Measurements from ENCODE around the gene ECE2.
A peak's percentile ranks its signal among the peaks of the same experiment; 100 is the strongest.

ECE2 gene

DNA sequence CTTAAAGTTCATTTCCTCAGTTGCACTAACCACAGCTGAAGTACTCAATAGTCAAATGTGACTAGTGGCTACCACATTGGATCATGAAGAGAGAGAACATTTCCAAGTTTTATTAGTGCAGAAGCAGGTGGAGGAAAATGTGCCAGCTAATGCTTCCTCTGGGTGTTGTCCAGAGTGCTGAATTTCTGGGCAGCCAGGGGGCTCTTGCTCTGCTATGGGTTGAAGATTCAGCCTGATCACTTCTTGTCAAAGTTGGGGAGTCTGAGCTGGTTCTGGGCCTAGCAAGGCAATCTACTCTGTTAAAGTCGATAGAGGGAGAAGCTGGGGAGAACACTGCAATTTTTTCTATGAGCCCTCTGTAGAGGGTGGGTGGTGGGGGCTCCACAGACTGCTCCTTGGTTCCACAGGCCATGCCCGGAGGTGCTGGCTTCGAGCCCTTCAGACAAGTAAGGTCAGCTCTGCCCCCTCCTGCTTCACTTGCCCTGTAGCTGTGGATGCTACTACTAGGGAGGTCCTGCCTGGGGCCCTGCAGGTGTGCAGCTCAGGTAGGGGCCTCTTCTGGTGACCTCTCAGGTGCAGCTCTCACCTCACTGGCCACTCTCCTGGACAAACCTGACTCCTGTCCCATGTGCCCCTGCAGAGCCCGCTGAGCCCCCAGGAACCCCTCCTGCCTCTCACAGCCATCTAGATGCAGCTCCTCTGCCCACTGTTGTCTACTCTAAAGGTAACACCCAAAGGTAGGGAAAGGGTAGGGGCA is 35.3 kb upstream of the ECE2 start:
- DNase-seq (ENCODE audit: extremely low read depth in 1 of 2, low read depth in 1 of 2): no peak

DNA sequence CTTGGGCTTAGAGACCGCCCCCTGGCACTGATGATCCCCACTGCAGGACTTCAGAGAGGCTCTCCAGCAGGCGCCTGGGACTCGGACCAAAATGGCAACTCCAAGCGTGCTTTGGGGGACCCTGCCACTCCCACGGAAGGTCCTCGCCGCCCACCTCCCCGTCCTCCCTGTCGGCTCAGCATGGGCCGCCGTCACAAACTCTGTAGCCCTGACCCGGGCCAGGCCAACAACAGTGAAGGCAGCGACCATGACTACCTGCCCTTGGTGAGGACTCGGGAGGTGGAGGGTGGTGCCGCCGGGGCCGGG is 34.7 kb upstream of the ECE2 start:
- no peak for DNase-seq (ENCODE audit: extremely low read depth in 1 of 2, low read depth in 1 of 2)

DNA sequence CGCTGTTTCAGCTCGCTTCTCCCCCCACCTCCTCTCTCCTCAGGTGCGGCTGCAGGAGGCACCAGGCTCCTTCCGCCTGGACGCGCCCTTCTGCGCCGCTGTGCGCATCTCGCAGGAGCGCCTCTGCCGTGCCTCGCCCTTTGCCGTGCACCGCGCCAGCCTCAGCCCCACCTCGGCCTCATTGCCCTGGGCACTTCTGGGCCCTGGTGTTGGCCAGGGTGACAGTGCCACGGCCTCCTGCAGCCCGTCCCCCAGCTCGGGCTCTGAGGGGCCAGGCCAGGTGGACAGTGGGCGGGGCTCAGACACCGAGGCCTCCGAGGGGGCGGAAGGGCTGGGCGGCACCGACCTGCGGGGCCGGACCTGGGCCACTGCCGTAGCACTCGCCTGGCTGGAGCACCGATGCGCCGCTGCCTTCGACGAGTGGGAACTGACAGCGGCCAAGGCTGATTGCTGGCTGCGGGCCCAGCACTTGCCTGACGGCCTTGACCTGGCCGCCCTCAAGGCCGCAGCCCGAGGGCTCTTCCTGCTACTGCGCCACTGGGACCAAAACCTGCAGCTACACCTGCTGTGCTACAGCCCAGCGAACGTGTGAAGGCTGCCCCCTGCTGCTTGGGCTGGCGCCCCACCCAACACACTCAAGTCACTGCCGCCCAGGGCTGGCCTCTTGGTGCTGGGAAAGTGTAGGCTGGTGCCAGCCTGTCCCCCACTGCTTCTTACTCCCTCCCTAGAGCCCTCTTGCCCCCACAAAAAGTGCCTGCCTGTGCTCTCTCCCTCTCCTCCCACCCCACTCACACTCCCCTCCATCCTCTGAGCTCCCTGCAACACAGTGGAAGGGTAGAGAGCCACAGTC is 34.1 kb upstream of the ECE2 start:
- no peak for DNase-seq (ENCODE audit: extremely low read depth in 1 of 2, low read depth in 1 of 2)

DNA sequence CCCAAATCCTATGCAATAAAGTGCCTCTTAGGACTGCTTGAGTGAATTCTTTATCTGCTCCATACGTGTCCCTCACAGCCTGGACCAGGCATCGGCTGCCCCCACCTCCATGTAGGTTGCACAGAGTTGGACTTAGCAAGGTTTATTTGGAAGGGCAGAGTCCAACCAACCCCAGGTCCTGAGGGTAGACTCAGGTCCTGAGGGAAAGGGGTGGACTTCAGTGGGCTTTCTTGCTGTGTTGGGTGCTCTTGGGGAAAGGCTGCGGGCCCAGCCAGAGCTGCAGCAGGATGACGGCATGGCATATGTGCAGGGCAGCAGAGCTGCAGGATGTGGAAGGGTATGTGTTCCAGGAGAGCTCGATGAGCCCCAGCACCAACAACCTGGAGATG is 33.5 kb upstream of the ECE2 start:
- DNase-seq (ENCODE audit: extremely low read depth in 1 of 2, low read depth in 1 of 2): no peak

DNA sequence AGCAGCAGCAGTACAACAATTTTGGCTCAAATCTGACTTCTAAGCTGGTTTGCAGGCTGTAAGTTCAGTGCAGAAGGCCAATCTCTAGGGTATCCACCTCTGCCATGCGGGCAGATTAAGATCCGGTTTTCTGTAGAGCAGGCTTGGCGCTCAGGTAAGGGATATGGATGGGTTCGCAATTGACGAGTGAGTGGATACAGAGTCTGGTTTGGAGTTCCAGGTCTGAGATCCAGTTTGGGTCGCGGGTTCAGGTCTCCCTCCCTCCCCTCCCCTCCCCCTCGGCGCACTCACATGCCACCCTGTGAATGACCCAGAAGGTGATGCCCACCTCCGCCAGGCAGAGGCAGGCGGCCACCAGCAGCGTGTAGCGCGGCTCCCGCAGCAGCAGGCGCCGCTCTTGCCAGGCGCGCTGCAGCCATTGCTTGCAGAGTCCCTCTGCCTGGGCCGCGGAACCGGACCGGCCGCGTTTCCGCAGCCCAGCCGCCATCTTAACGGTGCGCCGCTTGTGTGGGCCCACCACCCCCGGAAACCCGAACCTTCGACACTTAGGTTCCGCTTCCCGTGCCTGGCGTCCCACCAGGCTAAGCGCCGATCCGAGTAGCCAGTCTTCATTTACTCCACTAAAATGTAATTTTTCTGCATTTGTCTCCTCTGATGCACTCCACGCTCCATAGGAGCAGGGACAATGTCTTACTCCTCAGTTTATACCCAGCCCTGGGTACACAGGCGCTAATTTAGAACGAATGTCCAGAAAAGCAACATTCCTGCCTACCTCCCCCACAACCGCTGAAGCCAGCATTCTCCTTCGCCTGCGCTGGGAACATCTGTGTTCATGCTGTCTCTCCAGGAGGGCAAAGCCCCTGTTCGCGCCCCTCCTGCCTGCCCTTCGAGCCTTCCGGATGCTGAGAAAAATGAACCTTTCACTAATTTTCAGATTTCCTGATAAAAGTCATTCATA is 27.1 kb upstream of the ECE2 start, which contains the start of gene ALG3:
Gene ALG3, minus strand, starts transcription at position 509 of the 958 bp plus-strand sequence. Its CDS starts 22 bp downstream, at position 487.
- peak; percentile 70 to 76 for DNase-seq (ENCODE audit: extremely low read depth in 1 of 2, low read depth in 1 of 2)

DNA sequence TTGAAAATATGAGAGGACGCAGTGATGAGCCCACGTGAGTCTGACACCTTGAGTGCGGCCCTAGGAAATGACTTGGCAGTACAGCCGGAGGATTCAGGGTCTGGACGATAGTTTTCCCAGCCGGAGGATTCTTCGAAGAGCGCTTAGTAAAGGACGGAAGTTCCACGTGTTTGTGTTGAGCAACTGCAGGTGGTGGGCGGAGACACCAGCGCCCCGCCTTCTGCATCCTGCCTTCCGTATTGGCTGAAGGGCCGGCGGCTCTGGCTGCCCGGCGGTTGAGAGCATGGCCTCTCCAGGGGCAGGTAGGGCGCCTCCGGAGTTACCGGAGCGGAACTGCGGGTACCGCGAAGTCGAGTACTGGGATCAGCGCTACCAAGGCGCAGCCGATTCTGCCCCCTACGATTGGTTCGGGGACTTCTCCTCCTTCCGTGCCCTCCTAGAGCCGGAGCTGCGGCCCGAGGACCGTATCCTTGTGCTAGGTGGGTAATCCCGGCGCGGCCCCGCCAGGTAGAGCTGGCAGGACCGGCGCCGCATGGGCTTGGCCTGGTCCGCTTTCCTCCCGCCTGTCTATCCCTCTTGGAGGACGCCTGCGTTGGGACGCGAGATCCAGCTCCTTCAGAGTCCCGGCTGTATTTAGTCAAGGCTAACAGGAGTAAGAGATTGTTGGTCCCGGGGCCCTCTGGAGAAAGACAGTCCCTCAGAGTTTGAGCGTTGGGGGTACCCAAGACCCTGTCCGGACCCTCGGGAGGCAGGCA is 26.2 kb upstream of the ECE2 start, which contains the start of gene EEF1AKMT4:
Gene EEF1AKMT4, plus strand, starts transcription at position 261 of the 755 bp plus-strand sequence. Its CDS starts 23 bp downstream, at position 284.
- DNase-seq (ENCODE audit: extremely low read depth in 1 of 2, low read depth in 1 of 2): peak; percentile 88 to 90

DNA sequence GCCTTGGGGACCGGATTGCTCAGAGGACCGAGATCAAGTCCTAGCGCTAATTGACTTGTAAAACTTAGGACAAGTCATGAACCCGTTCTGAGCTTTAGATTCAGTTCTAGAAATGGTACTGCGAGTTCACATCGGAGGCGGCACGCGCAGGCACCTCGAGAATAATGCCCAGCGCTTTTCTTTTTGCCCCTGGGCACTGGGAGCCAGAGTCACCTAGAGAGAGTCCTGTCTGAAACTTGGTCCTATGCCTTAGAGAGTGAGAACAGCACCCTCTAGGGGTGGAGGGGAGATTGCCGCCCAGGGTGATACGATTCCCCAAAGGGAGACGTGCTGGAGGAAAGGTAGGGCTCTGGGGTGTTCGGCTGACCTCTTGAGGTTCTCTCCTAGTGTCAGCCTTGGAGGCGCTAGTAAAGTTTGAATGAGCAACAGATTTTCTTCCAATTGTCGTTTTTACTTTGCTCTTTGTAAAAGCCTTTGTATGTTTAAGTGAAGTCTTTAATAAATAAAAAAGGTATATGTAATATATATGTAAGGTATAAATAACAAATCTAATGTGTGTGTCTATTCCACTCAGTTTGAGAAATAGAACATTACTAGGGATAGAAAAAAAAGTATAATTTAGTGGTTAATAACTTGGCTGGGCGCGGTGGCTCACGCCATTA is 25.5 kb upstream of the ECE2 start:
- DNase-seq (ENCODE audit: extremely low read depth in 1 of 2, low read depth in 1 of 2): peak; percentile 72 to 80

DNA sequence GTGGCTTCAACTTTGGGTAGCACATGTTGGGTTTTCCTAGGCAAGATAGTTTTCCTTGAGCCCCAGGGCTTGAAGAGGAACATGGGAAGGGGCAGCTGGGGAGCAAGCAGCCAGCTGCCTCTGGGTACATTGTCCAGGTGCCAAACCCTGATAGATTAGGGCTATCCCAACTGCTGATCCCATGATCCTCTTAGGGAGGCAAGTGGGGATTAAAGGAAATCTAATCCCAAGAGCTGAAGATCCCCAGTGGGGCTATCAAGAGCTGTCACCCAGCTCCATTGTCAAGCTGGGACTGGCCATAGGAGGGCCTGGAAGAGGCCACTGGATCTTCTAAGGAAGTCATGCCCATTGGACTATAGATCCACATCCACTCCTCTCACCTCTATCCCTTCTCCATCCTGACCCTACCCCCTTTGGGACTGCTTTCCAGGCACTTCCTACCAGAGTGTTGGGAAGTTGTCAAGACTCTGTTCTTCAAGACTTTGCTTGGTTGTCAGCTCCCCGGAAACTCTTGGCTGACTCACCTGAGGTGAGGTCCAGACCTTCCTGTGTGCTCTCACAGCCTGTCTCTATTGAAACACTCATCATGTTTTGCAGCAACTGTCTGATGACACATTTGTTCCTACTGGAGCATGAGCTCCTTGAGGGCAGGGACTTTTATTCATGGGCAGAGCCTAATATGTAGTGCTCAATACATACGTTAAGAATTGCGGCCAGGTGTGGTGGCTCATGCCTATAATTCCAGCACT is 20.4 kb upstream of the ECE2 start:
- DNase-seq (ENCODE audit: extremely low read depth in 1 of 2, low read depth in 1 of 2): no peak

DNA sequence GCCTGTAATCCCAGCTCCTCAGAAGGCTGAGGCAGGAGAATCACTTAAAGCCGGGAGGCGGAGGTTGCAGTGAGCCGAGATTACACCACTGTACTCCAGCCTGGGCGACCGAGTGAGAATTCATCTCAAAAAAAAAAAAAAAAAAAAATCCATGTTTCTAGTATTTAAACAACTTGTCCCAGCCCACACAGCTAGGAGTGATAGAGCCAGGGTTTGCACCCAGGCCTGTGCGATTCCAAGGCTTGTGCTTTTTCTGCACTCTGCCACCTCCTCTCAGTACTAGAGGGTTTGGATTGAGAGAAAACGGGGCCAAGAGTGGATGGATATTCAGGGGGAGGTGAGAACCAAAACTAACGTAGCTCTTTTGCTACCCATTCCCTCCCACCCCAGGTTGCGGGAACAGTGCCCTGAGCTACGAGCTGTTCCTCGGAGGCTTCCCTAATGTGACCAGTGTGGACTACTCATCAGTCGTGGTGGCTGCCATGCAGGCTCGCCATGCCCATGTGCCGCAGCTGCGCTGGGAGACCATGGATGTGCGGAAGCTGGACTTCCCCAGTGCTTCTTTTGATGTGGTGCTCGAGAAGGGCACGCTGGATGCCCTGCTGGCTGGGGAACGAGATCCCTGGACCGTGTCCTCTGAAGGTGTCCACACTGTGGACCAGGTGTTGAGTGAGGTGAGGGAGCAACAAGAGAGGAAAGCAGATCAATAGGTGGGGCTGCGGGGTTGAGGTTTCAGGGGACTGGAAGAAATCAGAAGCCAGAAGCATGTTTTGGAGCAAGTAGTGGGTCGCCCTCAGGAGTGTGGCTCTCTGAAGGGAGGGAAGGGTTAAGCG is 18.5 kb upstream of the ECE2 start:
- DNase-seq (ENCODE audit: extremely low read depth in 1 of 2, low read depth in 1 of 2): no peak

DNA sequence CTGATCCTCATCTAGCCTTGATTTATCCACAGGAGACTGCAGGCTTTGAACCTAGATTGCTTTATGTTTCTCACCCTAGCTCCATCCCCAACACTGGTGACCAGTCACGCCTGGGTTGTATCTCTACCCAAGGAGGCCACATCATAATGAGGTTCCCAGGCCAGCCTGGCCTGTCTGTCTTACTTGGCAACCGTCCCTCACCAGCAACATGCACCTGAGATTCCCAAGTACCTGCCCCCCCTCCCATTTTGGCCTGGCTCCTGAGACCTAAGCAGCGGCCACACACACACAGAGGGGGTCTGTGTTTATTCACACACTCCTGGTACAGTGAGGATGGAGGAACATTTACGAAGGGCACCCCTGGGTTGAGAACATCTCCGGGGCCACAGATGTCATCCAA is 16.9 kb upstream of the ECE2 start:
- no peak for DNase-seq (ENCODE audit: extremely low read depth in 1 of 2, low read depth in 1 of 2)

DNA sequence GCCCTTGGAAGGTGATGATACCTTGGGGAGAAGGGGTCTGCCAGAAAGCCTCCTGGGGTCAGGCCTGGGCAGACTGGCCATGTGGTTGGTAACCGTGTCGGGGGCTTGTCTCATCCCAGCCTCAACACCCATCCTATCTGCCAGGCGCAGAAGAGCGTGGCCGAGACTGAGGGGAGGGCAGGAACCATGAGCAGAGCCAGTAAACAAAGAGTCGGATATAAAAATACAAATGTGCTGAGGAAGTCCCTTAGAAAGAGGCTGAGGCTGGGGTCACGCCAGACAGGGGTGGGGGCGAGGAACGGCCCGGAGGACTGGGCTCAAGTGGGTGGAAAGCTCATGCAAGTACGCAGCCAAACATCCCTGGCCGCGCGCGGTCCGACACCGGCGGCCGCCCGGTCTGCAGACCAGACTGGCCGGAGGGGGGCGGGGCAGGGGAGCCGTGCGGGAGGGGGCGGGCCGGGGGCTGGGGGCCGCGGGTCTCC is 16.4 kb upstream of the ECE2 start:
- DNase-seq (ENCODE audit: extremely low read depth in 1 of 2, low read depth in 1 of 2): no peak

DNA sequence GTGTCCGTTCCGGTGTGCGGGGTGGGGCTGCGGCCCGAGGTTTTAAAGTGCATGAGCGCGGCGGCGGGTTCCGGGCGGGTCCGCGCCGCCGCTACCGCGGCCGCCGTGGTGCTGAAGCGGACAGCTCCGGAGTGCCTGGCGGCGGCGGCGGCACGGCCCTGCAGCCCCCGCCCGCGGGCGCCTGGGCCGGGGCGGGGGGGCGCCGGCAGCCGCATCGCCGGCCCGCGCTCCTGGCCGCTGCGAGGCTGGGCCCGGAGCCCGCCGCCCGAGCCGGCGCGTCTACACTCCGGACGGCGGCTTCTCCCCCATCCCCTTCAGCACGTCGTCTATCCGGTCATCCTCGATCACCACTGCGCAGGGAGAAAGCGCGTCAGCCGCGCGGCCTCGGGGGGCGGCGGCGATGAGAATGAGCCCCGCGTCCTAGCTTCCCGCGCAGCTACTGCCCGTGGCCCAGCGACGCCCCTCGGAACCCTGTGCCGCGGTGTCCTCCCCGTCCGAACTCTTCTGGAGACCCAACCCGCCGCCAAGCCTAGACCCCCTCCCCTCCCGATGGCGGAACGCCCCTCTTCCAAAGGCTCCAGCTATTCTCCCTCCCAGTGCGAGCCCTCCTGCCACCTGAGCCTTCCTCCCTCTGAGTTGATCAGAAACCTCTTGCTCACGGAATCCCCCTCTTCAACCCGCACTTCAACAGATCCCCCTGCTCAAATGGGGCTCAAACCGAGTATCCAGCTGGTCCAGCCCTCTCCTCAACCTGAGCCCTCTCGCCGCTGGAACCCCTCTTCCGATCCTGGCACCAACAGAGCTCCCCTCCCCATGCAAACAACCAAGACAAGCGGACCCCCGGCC is 15.7 kb upstream of the ECE2 start:
- DNase-seq (ENCODE audit: extremely low read depth in 1 of 2, low read depth in 1 of 2): no peak

DNA sequence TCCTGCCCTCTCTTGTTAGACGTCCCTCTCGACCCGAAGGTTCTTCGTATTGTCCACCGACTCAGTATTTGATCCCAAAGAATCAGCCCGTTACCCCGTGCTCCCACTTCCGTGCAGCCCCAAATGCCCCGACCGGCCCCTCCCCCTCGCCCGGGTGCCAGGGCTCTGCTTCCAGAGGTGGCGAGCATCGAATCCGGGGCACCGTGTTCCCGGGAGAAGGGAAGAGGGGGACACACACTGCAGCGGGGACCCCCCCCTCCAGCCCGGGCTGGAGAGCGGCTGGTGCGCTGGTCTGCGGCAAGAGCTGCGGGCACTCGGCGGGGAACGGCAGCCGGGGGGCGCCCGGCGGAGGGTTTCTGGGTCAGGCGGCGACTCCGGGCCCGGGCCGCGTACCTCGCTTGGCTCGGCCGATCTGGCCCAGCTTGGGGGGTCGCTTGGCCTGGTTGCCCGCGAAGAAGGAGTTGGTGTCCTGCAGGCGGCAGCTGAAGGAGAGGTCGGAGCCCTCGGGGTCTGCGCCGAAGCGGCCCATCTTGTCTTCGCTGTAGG is 15.0 kb upstream of the ECE2 start:
- DNase-seq (ENCODE audit: extremely low read depth in 1 of 2, low read depth in 1 of 2): no peak

DNA sequence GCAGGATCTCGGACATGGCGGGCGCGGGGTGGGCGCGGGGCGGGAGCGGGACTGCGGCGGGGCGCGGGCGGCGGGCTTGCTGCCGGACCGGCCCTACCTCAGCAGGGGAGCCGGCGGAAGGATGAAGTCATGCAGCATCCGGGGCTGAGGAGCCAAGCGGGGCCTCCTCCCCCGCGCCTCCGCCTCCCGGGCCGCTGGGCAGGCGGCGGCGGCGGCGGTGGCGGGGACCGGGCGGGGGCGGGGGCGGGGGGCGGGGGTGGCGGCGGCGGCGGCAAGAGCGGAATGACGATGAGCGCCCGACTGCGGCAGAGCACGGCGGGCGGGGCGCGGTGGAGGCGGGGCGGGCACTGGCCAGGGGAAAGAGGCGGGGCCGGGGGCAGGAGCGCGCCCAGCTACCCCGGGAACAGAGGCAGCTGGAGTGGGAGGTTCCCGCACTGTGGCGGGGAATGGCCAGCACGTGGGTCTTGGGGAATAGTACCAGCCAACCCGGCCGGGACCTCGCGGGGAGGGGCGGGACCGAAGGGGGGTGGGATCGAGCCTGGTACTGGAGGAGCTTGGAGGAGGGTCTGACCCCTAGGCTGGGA is 14.5 kb upstream of the ECE2 start, which contains the start of gene CAMK2N2:
Gene CAMK2N2, minus strand, starts transcription at position 284 of the 584 bp plus-strand sequence. Its CDS starts 268 bp downstream, at position 16.
- peak in 1 of 2 donors; percentile 24 for DNase-seq (ENCODE audit: extremely low read depth in 1 of 2, low read depth in 1 of 2)

DNA sequence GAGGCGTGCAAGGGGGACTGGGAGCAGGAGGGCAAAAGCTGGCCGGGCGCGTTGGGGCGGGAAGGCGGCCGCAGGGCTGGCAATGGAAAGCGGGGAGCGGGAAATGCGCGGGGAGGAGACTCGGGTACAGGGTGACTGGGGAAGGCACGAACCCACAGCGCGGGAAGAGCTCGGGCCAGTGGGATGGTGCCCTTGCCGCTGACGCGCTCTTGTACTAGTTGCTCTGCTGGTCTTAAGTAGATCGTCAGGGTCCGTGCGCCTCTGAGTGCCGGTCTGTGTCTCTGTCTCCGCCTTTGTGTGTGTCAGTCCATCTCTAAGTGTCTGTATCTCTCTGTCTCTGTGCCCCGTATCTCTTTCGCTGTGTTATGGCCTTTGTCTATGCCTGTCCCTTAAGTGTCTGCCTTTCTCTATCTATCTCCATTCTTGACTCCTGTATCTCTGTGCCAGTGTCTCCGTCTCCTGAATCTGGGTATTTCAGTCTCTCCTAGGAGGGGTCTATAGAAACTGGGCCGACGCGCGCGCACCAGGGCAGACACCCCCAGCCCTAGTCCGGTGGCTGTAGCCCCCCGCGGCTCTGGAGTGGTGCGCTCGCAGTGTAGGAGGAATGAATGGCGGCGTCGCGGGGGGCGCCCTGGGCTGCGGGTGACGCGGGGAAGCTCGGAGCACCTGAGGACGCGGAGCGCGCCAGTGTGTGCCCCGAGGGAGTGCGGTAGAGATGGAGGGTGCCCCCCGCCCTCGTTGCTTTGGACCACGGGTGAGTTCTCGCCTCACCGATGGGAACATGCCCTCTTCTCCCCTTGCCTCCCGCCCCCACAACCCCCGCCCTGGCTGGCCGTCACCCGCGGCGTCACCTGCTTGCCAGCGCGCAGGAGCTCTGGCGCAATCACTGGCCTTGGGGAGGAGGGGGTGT is 13.7 kb upstream of the ECE2 start:
- no peak for DNase-seq (ENCODE audit: extremely low read depth in 1 of 2, low read depth in 1 of 2)

Data from activated CD8-positive, alpha-beta memory T cell treated with anti-CD3 and anti-CD28 coated beads for 1 hour (primary cell).